BLaER1 treated with 17β-estradiol and CSF1 and Interleukin-3, amounts not matched to agents 10 nM and 100 nM (cell line): ENCODE results near the gene APOL3.
A peak's percentile ranks its signal among the peaks of the same experiment; 100 is the strongest.

ENCODE experiments used
- H3K27ac ChIP-seq, 11 experiments: shearing (Covaris generic); formaldehyde crosslinking; 2 replicates each; pipeline ENCODE4 v1.8.1; 2022
- H3K27me3 ChIP-seq, 11 experiments: shearing (Covaris generic); formaldehyde crosslinking; 2 replicates each; pipeline ENCODE4 v1.8.1; 2022
- H3K36me3 ChIP-seq, 11 experiments: shearing (Covaris generic); formaldehyde crosslinking; 2 replicates each; pipeline ENCODE4 v1.8.1; 2022
- H3K4me1 ChIP-seq, 10 experiments: shearing (Covaris generic); formaldehyde crosslinking; 2 replicates each; pipeline ENCODE4 v1.8.1; 2022
- H3K4me2 ChIP-seq, 11 experiments: shearing (Covaris generic); formaldehyde crosslinking; 2 replicates each; pipeline ENCODE4 v1.8.1; 2022
- H3K4me3 ChIP-seq, 10 experiments: shearing (Covaris generic); formaldehyde crosslinking; 2 replicates each; pipeline ENCODE4 v1.8.1; 2022
- H3K9ac ChIP-seq, 11 experiments: shearing (Covaris generic); formaldehyde crosslinking; 2 replicates each; pipeline ENCODE4 v1.8.1; 2022
- H3K9me3 ChIP-seq, 11 experiments: shearing (Covaris generic); formaldehyde crosslinking; replicated peaks in 1 of 11; 2 replicates each; pipeline ENCODE4 v1.8.1; 2022
- H4K20me1 ChIP-seq, 11 experiments: shearing (Covaris generic); formaldehyde crosslinking; 2 replicates each; pipeline ENCODE4 v1.8.1; 2022
- Cebpa-rat ChIP-seq, 11 experiments: shearing (Covaris generic); IDR thresholded peaks; 2 replicates each; pipeline ENCODE4 v1.8.1; 2022

The APOL3 gene

GRCh38 chr22:36135306-36135980 lies 25.1 kb downstream of the APOL3 start:
- Histone ChIP-seq H3K4me3 (no peak overlapping the region), H3K27ac (no peak overlapping the region; a peak in 1 of 22 replicates), H3K4me2 (peak overlapping the region in 4 of 11 experiments; percentile 73 to 89 (median 84); a peak in 6 of 22 replicates), H3K4me1 (peaks cover 8 to 55% (median 18%) of the 10 kb centered on the region in 10 experiments; a peak in 19 of 20 replicates), H3K36me3 (peaks cover 3 to 14% (median 6%) of the 10 kb centered on the region in 11 experiments; a peak in 15 of 22 replicates), H3K9me3 (no peaks in the 10 kb centered on the region), H4K20me1 (peaks cover 0 to 5% (median 0%) of the 10 kb centered on the region in 11 experiments; a peak in 1 of 22 replicates), H3K27me3 (no peaks in the 10 kb centered on the region), H3K9ac (no peak overlapping the region)
- TF ChIP-seq Cebpa-rat (IDR thresholded peaks at IDR 0.05): no peak

GRCh38 chr22:36134182-36134581 lies 26.4 kb downstream of the APOL3 start:
- H4K20me1 ChIP-seq: peaks cover 0 to 1% (median 0%) of the 10 kb centered on the region in 11 experiments; a peak in 1 of 22 replicates
- H3K4me3 ChIP-seq: no peak overlapping the region; a peak in 1 of 20 replicates
- no peak for TF ChIP-seq Cebpa-rat (IDR thresholded peaks at IDR 0.05)
- H3K4me2 ChIP-seq: peak overlapping the region; percentile 2 to 89 (median 72); a peak in 20 of 22 replicates
- peak overlapping the region in 2 of 11 experiments; percentile 18 to 31; a peak in 1 of 22 replicates for H3K9ac ChIP-seq
- H3K27ac ChIP-seq: peak overlapping the region in 8 of 11 experiments; percentile 1 to 63 (median 32); a peak in 12 of 22 replicates
- no peaks in the 10 kb centered on the region for H3K27me3 ChIP-seq
- peaks cover 8 to 55% (median 18%) of the 10 kb centered on the region in 10 experiments; a peak in 19 of 20 replicates for H3K4me1 ChIP-seq
- H3K9me3 ChIP-seq: no peaks in the 10 kb centered on the region
- 0 out of 22 replicates have a peak, but pooled peaks cover 0 to 1% (median 0%) of the 10 kb centered on the region in 11 experiments for H3K36me3 ChIP-seq

GRCh38 chr22:36131907-36132306 lies 28.6 kb downstream of the APOL3 start:
- Histone ChIP-seq H3K27ac (no peak overlapping the region), H3K4me1 (peaks cover 8 to 50% (median 18%) of the 10 kb centered on the region in 10 experiments; a peak in 19 of 20 replicates), H4K20me1 (no peaks in the 10 kb centered on the region), H3K9ac (0 out of 22 replicates have a peak overlapping the region, but pooled peaks of 1 of the 11 experiments have one; percentile 14), H3K27me3 (no peaks in the 10 kb centered on the region), H3K9me3 (no peaks in the 10 kb centered on the region), H3K36me3 (no peaks in the 10 kb centered on the region), H3K4me3 (no peak overlapping the region), H3K4me2 (peak overlapping the region in 1 of 11 experiments; percentile 89; a peak in 2 of 22 replicates)
- TF ChIP-seq Cebpa-rat (IDR thresholded peaks at IDR 0.05): no peak

- H3K9ac ChIP-seq: no peak overlapping the region
- H3K4me3 ChIP-seq: no peak overlapping the region
- H3K27ac ChIP-seq: no peak overlapping the region
- no peak overlapping the region for H3K4me2 ChIP-seq
- peaks cover 8 to 33% (median 17%) of the 10 kb centered on the region in 10 experiments; a peak in 19 of 20 replicates for H3K4me1 ChIP-seq
- H4K20me1 ChIP-seq: no peaks in the 10 kb centered on the region
- H3K9me3 ChIP-seq: no peaks in the 10 kb centered on the region
- H3K36me3 ChIP-seq: no peaks in the 10 kb centered on the region
- TF ChIP-seq Cebpa-rat (IDR thresholded peaks at IDR 0.05): no peak
- H3K27me3 ChIP-seq: no peaks in the 10 kb centered on the region
Observed at GRCh38 chr22:36129486-36130388, 30.8 kb downstream of the APOL3 start.

GRCh38 chr22:36129071-36129470 lies 31.5 kb downstream of the APOL3 start:
- H3K9ac ChIP-seq: no peak overlapping the region
- peaks cover 3 to 33% (median 13%) of the 10 kb centered on the region in 10 experiments; a peak in 18 of 20 replicates for H3K4me1 ChIP-seq
- no peaks in the 10 kb centered on the region for H3K9me3 ChIP-seq
- no peaks in the 10 kb centered on the region for H4K20me1 ChIP-seq
- H3K27ac ChIP-seq: no peak overlapping the region
- no peak overlapping the region for H3K4me2 ChIP-seq
- H3K36me3 ChIP-seq: no peaks in the 10 kb centered on the region
- no peaks in the 10 kb centered on the region for H3K27me3 ChIP-seq
- no peak overlapping the region for H3K4me3 ChIP-seq
- TF ChIP-seq Cebpa-rat (IDR thresholded peaks at IDR 0.05): no peak

- no peak overlapping the region for H3K4me2 ChIP-seq
- H3K9me3 ChIP-seq: no peaks in the 10 kb centered on the region
- H3K9ac ChIP-seq: no peak overlapping the region
- no peak for TF ChIP-seq Cebpa-rat (IDR thresholded peaks at IDR 0.05)
- no peak overlapping the region for H3K4me3 ChIP-seq
- no peaks in the 10 kb centered on the region for H3K36me3 ChIP-seq
- no peaks in the 10 kb centered on the region for H3K27me3 ChIP-seq
- no peak overlapping the region for H3K27ac ChIP-seq
- peaks cover 0 to 19% (median 12%) of the 10 kb centered on the region in 10 experiments; a peak in 17 of 20 replicates for H3K4me1 ChIP-seq
- H4K20me1 ChIP-seq: no peaks in the 10 kb centered on the region
Observed at GRCh38 chr22:36125994-36126531, 34.5 kb downstream of the APOL3 start.

- Histone ChIP-seq H3K9ac (no peak overlapping the region), H3K9me3 (no peaks in the 10 kb centered on the region), H3K4me3 (no peak overlapping the region), H3K36me3 (no peaks in the 10 kb centered on the region), H3K27me3 (no peaks in the 10 kb centered on the region), H3K4me1 (peaks cover 0 to 19% (median 12%) of the 10 kb centered on the region in 10 experiments; a peak in 17 of 20 replicates), H3K4me2 (0 out of 22 replicates have a peak overlapping the region, but pooled peaks of 1 of the 11 experiments have one; percentile 18), H4K20me1 (no peaks in the 10 kb centered on the region), H3K27ac (no peak overlapping the region)
- no peak for TF ChIP-seq Cebpa-rat (IDR thresholded peaks at IDR 0.05)
Observed at GRCh38 chr22:36125434-36125833, 35.1 kb downstream of the APOL3 start.

- Histone ChIP-seq H3K27me3 (no peaks in the 10 kb centered on the region), H3K4me3 (no peak overlapping the region), H3K36me3 (no peaks in the 10 kb centered on the region), H4K20me1 (no peaks in the 10 kb centered on the region), H3K4me2 (peak overlapping the region in 5 of 11 experiments; percentile 9 to 65 (median 31); a peak in 9 of 22 replicates), H3K9ac (peak overlapping the region in 1 of 11 experiments; percentile 25; a peak in 1 of 22 replicates), H3K27ac (no peak overlapping the region), H3K4me1 (peaks cover 0 to 19% (median 12%) of the 10 kb centered on the region in 10 experiments; a peak in 17 of 20 replicates), H3K9me3 (no peaks in the 10 kb centered on the region)
- no peak for TF ChIP-seq Cebpa-rat (IDR thresholded peaks at IDR 0.05)
Observed at GRCh38 chr22:36124666-36125065, 35.9 kb downstream of the APOL3 start.
